Ovary (tissue), 3 donors: ENCODE data around the gene PSME1.

Experiments used
- CTCF ChIP-seq, 3 donors: fragments of 450-650 bp in 2 of 3; fragments of 200-600 bp in 1 of 3; IDR thresholded peaks; one replicate each; pipeline versions ENCODE4 v1.5.1 to v1.8.0; 2016 to 2022; ENCODE audit warnings: antibody characterized with exemption in 3 of 3, mild to moderate bottlenecking in 1 of 3
- EP300 ChIP-seq: sonication (generic); formaldehyde crosslinking; IDR thresholded peaks from one replicate; pipeline ENCODE4 v1.6.1; 2017; ENCODE audit warnings: antibody characterized with exemption
- donor health status: DM: no; HTN: no; CAD: no.

- no peak for TF ChIP-seq CTCF (IDR thresholded peaks at IDR 0.05)
- no peak for TF ChIP-seq EP300
These were observed 21.3 kb downstream of the PSME1 start for GRCh38 chr14:24157331-24157730.
